AG04450 (cell line): ENCODE results near the gene RP9. TPM values are rescaled to one million over a fixed set of nuclear protein-coding genes. Genes with fewer than 3 reads are reported as not detected.

Experiments
- CTCF ChIA-PET: fragments of 300-600, 350-600 bp; formaldehyde crosslinking; extraction: SDS; loops from one replicate; lab custom pipeline; 2022; ENCODE audit warnings: antibody characterized with exemption, inconsistent platforms; lab: Charles Lee
- POLR2A ChIA-PET: fragments of 350-600 bp; formaldehyde crosslinking; extraction: SDS; loops from one replicate; lab custom pipeline; 2021; ENCODE audit warnings: antibody characterized with exemption, inconsistent platforms; lab: Yijun Ruan, JAX
- DNase-seq: peaks from one replicate; pipeline ENCODE4 v3.0.0-alpha.2; 2011; ENCODE audit warnings: low read depth, low spot score
- H3K27ac ChIP-seq: one replicate; pipeline ENCODE4 v1.5.1; 2012; ENCODE audit warnings: low read depth, low read length, control low read depth
- H3K27me3 ChIP-seq: one replicate; pipeline ENCODE4 v1.6.0; 2012; ENCODE audit warnings: low read length; ENCODE audit not compliant: control insufficient read depth, insufficient read depth
- H3K4me3 ChIP-seq: 2 replicates; pipeline ENCODE4 v1.5.1; 2011; ENCODE audit warnings: mild to moderate bottlenecking, low read depth, low read length, control low read depth
- H3K9me3 ChIP-seq: 2 replicates; pipeline ENCODE4 v1.5.1; 2012; ENCODE audit warnings: low read length; ENCODE audit not compliant: control insufficient read depth, insufficient read depth
- CTCF ChIP-seq: IDR thresholded peaks from 2 replicates; pipeline ENCODE4 v1.5.1; 2011; ENCODE audit warnings: low read depth, low read length, control low read depth, inconsistent platforms
- polyA plus RNA-seq: library from polyadenylated mRNA; depleted of rRNA; stranded (reverse); fragments of >200 nt; gene quantifications from 2 replicates; pipeline ENCODE4 v1.2.3, GENCODE V29; 2011

Gene RP9
- polyA plus RNA-seq, 1 experiment: 23.9 TPM

GRCh38 chr7:33062023-33062781 is 47.0 kb downstream of the RP9 start, which contains the start of gene NT5C3A:
NT5C3A (minus strand) TSS chr7:33062776; CDS start chr7:33062705, 71 bp downstream.
- Histone ChIP-seq H3K27me3 (no peaks in the 10 kb centered on the region), H3K27ac (peak within 1 kb of the TSS; percentile 90), H3K9me3 (no peaks in the 10 kb centered on the region; the same call in 1 of the 2 replicates), H3K4me3 (peak within 1 kb of the TSS; percentile 86)
- no peak for DNase-seq
- ChIA-PET POLR2A (interaction anchor here (0.6 to 1.7 kb wide), 8 partner anchors 9 to 473 kb away, joined by 3 to 12 read pairs (median 4); partner anchors contain the start of gene FKBP9), CTCF (interaction anchor here (0.6 to 2.1 kb wide), 7 partner anchors 45 to 216 kb away, joined by 3 to 6 read pairs (median 4); no protein-coding TSS in a partner anchor)
- TF ChIP-seq CTCF: no peak

GRCh38 chr7:33061282-33061937 is 47.8 kb downstream of the RP9 start:
- H3K9me3 ChIP-seq: no peaks in the 10 kb centered on the region; the same call in 1 of the 2 replicates
- TF ChIP-seq CTCF: no peak
- DNase-seq: no peak
- ChIA-PET POLR2A (no interaction called here), CTCF (interaction anchor here (0.7 to 2.1 kb wide), 5 partner anchors 46 to 215 kb away, joined by 3 to 6 read pairs (median 4); no protein-coding TSS in a partner anchor)
- H3K27ac ChIP-seq: no peak overlapping the region
- H3K4me3 ChIP-seq: peak overlapping the region; percentile 86
- no peaks in the 10 kb centered on the region for H3K27me3 ChIP-seq

- Histone ChIP-seq H3K9me3 (no peaks in the 10 kb centered on the region), H3K27ac (no peak overlapping the region), H3K27me3 (no peaks in the 10 kb centered on the region), H3K4me3 (no peak overlapping the region)
- no peak for TF ChIP-seq CTCF
- ChIA-PET CTCF (interaction anchor here (1.1 to 1.5 kb wide), 2 partner anchors 49 to 213 kb away, joined by 4 to 8 read pairs; no protein-coding TSS in a partner anchor), POLR2A (no interaction called here)
- no peak for DNase-seq
These were observed 49.6 kb downstream of the RP9 start for GRCh38 chr7:33059635-33060034.

- no peak overlapping the region for H3K27ac ChIP-seq
- no peaks in the 10 kb centered on the region for H3K9me3 ChIP-seq
- no peak overlapping the region for H3K4me3 ChIP-seq
- CTCF ChIA-PET: interaction anchor here (0.7 to 3.4 kb wide), 3 partner anchors 53 to 254 kb away, joined by 3 to 18 read pairs (median 4); no protein-coding TSS in a partner anchor
- POLR2A ChIA-PET: no interaction called here
- TF ChIP-seq CTCF: no peak
- no peaks in the 10 kb centered on the region for H3K27me3 ChIP-seq
- no peak for DNase-seq
These were observed 54.0 kb downstream of the RP9 start for GRCh38 chr7:33055158-33055557.
